Thyroid gland (tissue), 4 donors: ENCODE measurements around the gene SLC6A6. TPM values are rescaled to one million over a fixed set of nuclear protein-coding genes. Genes with fewer than 3 reads are reported as not detected.

Source experiments
- DNase-seq, 2 donors: peaks; one replicate each; pipeline ENCODE4 v3.0.0-alpha.2; 2019
- H3K27ac ChIP-seq, 3 donors: fragments of 200-600 bp; sonication (generic); 1 replicate in 2 of 3; 2 replicates in 1 of 3; pipeline ENCODE4 v1.5.1; 2016 to 2019; ENCODE audit warnings: mild to moderate bottlenecking in 1 of 3, moderate library complexity in 1 of 3
- H3K27me3 ChIP-seq: fragments of 200-600 bp; sonication (generic); one replicate; pipeline ENCODE4 v1.5.1; 2019
- H3K36me3 ChIP-seq, 2 donors: fragments of 200-600 bp; sonication (generic); one replicate each; pipeline ENCODE4 v1.5.1; 2016 to 2019
- H3K4me1 ChIP-seq, 2 donors: fragments of 200-600 bp; sonication (generic); one replicate each; pipeline ENCODE4 v1.5.1; 2017 to 2019
- H3K4me3 ChIP-seq, 3 donors: fragments of 200-600 bp; sonication (generic); replicated peaks in 1 of 3; 1 replicate in 2 of 3; 2 replicates in 1 of 3; pipeline ENCODE4 v1.5.1; 2016; ENCODE audit warnings: mild to moderate bottlenecking in 1 of 3
- H3K9me3 ChIP-seq: fragments of 200-600 bp; sonication (generic); one replicate; pipeline ENCODE4 v1.5.1; 2017
- CTCF ChIP-seq, 6 experiments: fragments of 200-600 bp in 3 of 6; fragments of 450-650 bp in 3 of 6; sonication (generic) in 3 of 6; IDR thresholded peaks; one replicate each; pipeline ENCODE4 v1.5.1; 2016 to 2019; ENCODE audit warnings: antibody characterized with exemption in 6 of 6, mild to moderate bottlenecking in 2 of 6, inconsistent platforms in 1 of 6, moderate library complexity in 1 of 6
- POLR2A ChIP-seq, 2 donors: fragments of 450-650 bp; IDR thresholded peaks; one replicate each; pipeline ENCODE4 v1.6.1; 2017; ENCODE audit warnings: antibody characterized with exemption in 2 of 2, mild to moderate bottlenecking in 2 of 2, moderate library complexity in 1 of 2
- WGBS, 2 donors: methylation state at CpG; one replicate each; pipeline ENCODE4 v1.1.5; 2017; 5-methylcytosine and 5-hydroxymethylcytosine counted together
- intact Hi-C: fragments of 100-400 bp; cut with DNase I; formaldehyde crosslinking; loops from one replicate; pipeline ENCODE4 v1.15.1; 2023
- total RNA-seq, 4 donors: library from RNA; depleted of rRNA; stranded (reverse); fragments of >200 nt; gene quantifications; one replicate each; pipeline ENCODE4 v1.2.3, GENCODE V29; 2016

Gene SLC6A6
- total RNA-seq, 4 donors from 2014 or later, result 42.7 to 98.0 (median 72.5) TPM

DNA sequence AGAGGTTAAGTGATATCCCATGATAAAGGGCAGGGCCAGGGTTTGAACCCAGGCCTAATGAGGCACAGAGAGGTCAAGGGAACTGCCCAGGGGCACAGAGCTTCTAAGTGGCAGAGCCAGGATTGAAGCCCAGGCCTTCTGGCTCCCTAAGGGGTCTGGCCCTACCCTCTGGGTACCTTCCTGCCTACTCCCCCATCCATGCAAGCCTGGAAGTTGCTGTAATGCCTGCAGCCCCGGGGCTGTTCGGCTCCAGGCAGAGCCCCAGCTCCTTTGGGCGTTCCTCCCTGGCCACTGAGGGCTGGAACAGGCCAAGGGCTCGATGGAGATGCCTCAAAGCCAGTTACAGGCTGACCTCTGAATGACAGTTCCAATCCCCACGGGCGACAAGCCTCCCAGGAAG is 133.2 kb downstream of the SLC6A6 start:
- H3K4me3 ChIP-seq, result no peak overlapping the region
- H3K9me3 ChIP-seq, result no peaks in the 10 kb centered on the region
- intact Hi-C loops, result no loop called here
- no peak for TF ChIP-seq CTCF (IDR thresholded peaks at IDR 0.05)
- no peak for TF ChIP-seq POLR2A (IDR thresholded peaks at IDR 0.05)
- H3K4me1 ChIP-seq, result peaks cover 0 to 11% of the 10 kb centered on the region in 2 donors
- 78 to 84% methylated on average over 6 of the region's 6 CpGs for WGBS, 2 donors
- no peaks in the 10 kb centered on the region for H3K36me3 ChIP-seq
- H3K27me3 ChIP-seq, result no peaks in the 10 kb centered on the region
- no peak for DNase-seq
- no peak overlapping the region for H3K27ac ChIP-seq

DNA sequence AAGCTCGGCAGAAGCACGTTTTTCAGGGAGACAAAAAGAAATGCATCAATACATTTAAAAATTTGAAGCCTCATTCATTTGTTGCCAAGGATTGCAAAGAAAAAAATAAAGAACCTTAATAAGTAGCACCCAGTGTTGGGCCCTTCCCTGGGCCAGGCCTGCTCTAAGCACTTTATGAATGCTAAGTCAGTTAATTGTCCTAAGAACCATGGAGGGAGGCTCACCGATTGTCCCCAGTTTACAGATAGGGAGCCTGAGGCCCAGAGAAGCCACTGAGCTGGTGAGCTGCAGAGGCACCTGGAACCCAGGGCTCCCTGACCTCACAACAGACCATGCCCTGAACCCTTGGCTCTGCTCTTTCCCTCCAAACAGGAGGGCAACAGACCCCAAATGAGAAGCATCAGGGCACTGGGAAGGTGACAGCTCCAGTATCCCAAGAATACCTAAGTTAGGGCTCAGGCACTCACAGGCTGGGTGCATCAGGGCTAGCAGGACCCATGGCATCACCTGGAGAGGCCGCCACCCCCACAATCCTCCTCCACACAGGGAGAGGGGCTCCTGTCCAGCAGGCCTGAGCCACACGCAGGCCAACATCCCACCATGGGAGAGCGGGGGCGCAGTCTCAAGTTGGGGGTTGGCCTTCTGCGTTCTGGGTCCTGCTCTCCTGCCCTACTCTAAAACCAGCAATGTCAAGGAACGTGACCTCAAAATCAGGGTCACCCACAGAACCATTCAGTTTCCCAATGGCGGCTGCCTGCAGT is 133.8 kb downstream of the SLC6A6 start:
- TF ChIP-seq CTCF (IDR thresholded peaks at IDR 0.05) (no peak), POLR2A (IDR thresholded peaks at IDR 0.05) (no peak)
- Histone ChIP-seq H3K27me3 (no peaks in the 10 kb centered on the region), H3K36me3 (no peaks in the 10 kb centered on the region), H3K9me3 (no peaks in the 10 kb centered on the region), H3K4me3 (no peak overlapping the region), H3K4me1 (peaks cover 0 to 11% of the 10 kb centered on the region in 2 donors), H3K27ac (no peak overlapping the region)
- WGBS, 2 donors, result 87 to 92% methylated on average over 10 of the region's 10 CpGs
- DNase-seq, result no peak
- intact Hi-C loops, result no loop called here

DNA sequence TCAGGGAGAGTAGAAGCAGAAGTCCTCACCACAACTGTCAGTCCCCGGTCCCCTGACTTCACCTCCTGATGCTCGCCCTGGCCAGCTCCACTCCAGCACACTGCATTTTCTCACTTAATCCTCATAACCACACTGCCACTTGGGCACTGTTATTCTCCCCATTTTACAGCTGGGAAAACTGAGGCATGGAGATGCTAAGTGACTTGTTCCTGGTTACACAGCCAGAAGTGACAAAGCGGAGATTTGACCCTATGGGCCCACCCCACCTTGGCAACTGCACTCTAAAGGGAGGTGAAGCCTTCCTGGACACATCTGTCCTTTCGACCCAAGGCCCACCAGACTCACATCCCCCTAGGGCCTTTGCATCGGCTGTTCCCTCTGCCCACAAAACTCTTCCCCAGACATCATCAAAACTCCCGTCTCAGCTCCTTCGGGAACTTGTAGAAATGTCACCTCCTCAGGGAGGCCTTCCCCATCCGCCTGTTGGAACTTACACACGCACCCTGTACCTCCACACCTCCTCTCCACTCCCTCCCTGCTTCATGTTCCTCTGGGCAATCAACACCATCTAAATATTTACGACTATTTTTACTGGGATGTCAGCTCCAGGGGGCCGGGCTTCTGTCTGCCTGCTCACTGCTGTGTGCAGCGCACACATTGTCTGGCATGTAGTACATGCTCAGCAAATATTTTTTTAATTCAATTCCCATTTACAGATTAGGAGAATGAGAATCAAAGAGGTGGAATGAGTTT is 134.6 kb downstream of the SLC6A6 start:
- no peaks in the 10 kb centered on the region for H3K27me3 ChIP-seq
- H3K36me3 ChIP-seq, result no peaks in the 10 kb centered on the region
- H3K9me3 ChIP-seq, result no peaks in the 10 kb centered on the region
- intact Hi-C loops, result no loop called here
- DNase-seq, result no peak
- WGBS, 2 donors, result 90 to 92% methylated on average over 12 of the region's 12 CpGs
- no peak overlapping the region for H3K4me3 ChIP-seq
- H3K4me1 ChIP-seq, result peaks cover 0 to 11% of the 10 kb centered on the region in 2 donors
- no peak overlapping the region for H3K27ac ChIP-seq
- no peak for TF ChIP-seq POLR2A (IDR thresholded peaks at IDR 0.05)
- TF ChIP-seq CTCF (IDR thresholded peaks at IDR 0.05), result no peak

DNA sequence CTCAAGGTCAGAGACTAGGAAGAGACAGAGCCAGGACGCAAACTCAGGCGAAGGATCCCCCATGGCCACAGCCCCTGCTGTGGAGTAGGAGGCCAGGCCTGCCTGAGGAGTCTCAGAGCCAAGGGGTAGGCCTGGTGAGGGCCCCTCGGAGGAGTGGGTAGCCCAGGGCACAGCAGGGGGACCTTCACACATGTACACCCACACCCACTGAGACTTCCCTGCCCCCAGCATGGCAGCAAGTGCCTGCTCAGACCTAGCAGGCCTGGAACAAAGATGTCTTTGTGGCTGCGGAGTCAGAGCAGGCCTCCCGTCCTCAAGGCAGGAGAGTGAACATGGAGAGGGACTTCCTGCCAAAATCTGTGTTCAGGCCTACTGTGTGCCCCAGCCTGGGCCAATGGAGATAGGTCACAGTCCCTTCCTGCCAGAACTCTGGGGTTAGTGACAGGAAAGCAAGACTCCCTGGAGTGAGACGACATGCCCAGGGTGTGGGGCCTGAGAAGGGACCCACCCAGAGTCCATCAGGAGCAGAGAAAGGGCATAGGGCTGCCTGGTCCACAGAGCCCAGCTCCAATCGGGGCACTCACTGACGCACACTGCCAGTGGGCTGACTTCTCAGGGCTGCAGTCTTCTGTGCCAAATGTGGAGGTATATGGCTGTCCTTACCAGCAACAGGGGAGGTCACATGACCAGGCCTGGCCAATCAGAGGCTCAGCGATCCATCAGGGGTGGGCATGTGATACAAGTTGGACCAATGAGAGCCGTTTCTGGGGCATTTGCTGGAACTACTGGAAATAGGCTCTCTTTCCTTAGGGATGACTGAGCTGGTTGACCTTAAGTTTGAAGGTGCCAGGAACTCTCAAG is 135.4 kb downstream of the SLC6A6 start:
- intact Hi-C loops, result no loop called here
- DNase-seq, result no peak

More for the DNA sequence above, 135.4 kb downstream of the SLC6A6 start:
- Histone ChIP-seq H3K9me3 (no peaks in the 10 kb centered on the region), H3K4me3 (no peak overlapping the region), H3K27me3 (no peaks in the 10 kb centered on the region), H3K4me1 (peaks cover 0 to 7% of the 10 kb centered on the region in 2 donors), H3K27ac (no peak overlapping the region), H3K36me3 (no peaks in the 10 kb centered on the region)
- WGBS, 2 donors, result 88 to 94% methylated on average over 5 to 10 of the region's 10 CpGs
- TF ChIP-seq CTCF (IDR thresholded peaks at IDR 0.05) (no peak), POLR2A (IDR thresholded peaks at IDR 0.05) (no peak)
